Adrenal gland (tissue), 12 donors: ENCODE data around the gene PRKN. TPM values are rescaled to one million over a fixed set of nuclear protein-coding genes. Genes with fewer than 3 reads are reported as not detected.

Experiments used
- DNase-seq, 7 donors: peaks; one replicate each; pipeline ENCODE4 v3.0.0-alpha.2; 2019 to 2020
- H3K27ac ChIP-seq, 5 donors: fragments of 200-600 bp; sonication (generic) in 4 of 5; 1 replicate in 3 of 5; 2 replicates in 2 of 5; pipeline versions ENCODE4 v1.5.1 to v1.8.0; 2016 to 2020; ENCODE audit warnings: mild to moderate bottlenecking in 1 of 5
- H3K27me3 ChIP-seq: fragments of 200-600 bp; 2 replicates; pipeline ENCODE4 v1.8.0; 2021
- H3K36me3 ChIP-seq, 2 donors: fragments of 200-600 bp; replicated peaks in 1 of 2; 1 replicate in 1 of 2; 2 replicates in 1 of 2; pipeline versions ENCODE4 v1.5.1 to v1.8.0; 2018 to 2022
- H3K4me1 ChIP-seq, 2 donors: fragments of 200-600 bp; replicated peaks in 1 of 2; 1 replicate in 1 of 2; 2 replicates in 1 of 2; pipeline versions ENCODE4 v1.5.1 to v1.8.0; 2018 to 2021
- H3K4me3 ChIP-seq, 4 donors: fragments of 200-600 bp; sonication (generic) in 3 of 4; one replicate each; pipeline ENCODE4 v1.5.1; 2016 to 2018
- H3K9me3 ChIP-seq, 3 donors: fragments of 200-600 bp; sonication (generic) in 1 of 3; replicated peaks in 1 of 3; 1 replicate in 2 of 3; 2 replicates in 1 of 3; pipeline versions ENCODE4 v1.5.1 to v1.8.0; 2016 to 2021
- POLR2A ChIP-seq, 2 donors: fragments of 450-650 bp; IDR thresholded peaks; one replicate each; pipeline ENCODE4 v1.6.1; 2017; ENCODE audit warnings: antibody characterized with exemption in 2 of 2, mild to moderate bottlenecking in 2 of 2, moderate library complexity in 1 of 2
- WGBS, 4 donors: extraction: QIAGEN DNeasy Blood & Tissue Kit in 2 of 4; methylation state at CpG; one replicate each; pipeline versions ENCODE4 v1.1.5 to v1.1.7; 2013 to 2017; 5-methylcytosine and 5-hydroxymethylcytosine counted together
- intact Hi-C, 2 donors: fragments of 100-400 bp; cut with DNase I; formaldehyde crosslinking; loops; one replicate each; pipeline versions ENCODE4 v1.14.1 to v1.15.0; 2022 to 2023
- polyA plus RNA-seq, 3 donors: library from polyadenylated mRNA; stranded (reverse); fragments of 200-250 nt in 2 of 3; fragments of 350-450 nt in 1 of 3; fragmentation: Illumina TruSeq in 1 of 3; extraction: RNeasy Lipid Tissue Mini Kit (QIAGEN cat#74804) in 1 of 3; gene quantifications; one replicate each; pipeline ENCODE4 v1.2.3, GENCODE V29; 2013 to 2014
- total RNA-seq, 9 donors: library from RNA; depleted of rRNA in 4 of 9; stranded (reverse); fragments of >200 nt in 4 of 9; fragments of 120-200 nt in 1 of 9; fragmentation: NEBNext Ultra II Directional in 1 of 9; extraction: Animal tissue kit (Norgen Biotek cat#: 25700) in 1 of 9; gene quantifications; one replicate each; pipeline versions ENCODE4 v1.1.0 to v1.2.4, GENCODE V29; 2013 to 2023
- TF ChIP-seq, protein P1 (sequence below), 6 experiments: fragments of 450-650 bp in 4 of 6; fragments of 200-600 bp in 2 of 6; sonication (generic) in 1 of 6; IDR thresholded peaks; 1 replicate in 5 of 6; 2 replicates in 1 of 6; pipeline versions ENCODE4 v1.5.1 to v1.8.0; 2016 to 2021; ENCODE audit warnings: antibody characterized with exemption in 6 of 6, mild to moderate bottlenecking in 2 of 6, moderate library complexity in 1 of 6
- donor health status: healthy with polysubstance abuse.
- donor health status: Bipolar disorder and iron deficiency.
- donor health status: DM: yes; HTN: yes; CAD: no.
- donor health status: DM: no; HTN: no; CAD: no.
- donor health status: DM: no; HTN: no; CAD: no.
- donor health status: DM: yes; HTN: yes; CAD: no.

The PRKN gene
- total and polyA plus RNA-seq, 12 donors = 1.9 to 159 (median 13.3) TPM

DNA sequence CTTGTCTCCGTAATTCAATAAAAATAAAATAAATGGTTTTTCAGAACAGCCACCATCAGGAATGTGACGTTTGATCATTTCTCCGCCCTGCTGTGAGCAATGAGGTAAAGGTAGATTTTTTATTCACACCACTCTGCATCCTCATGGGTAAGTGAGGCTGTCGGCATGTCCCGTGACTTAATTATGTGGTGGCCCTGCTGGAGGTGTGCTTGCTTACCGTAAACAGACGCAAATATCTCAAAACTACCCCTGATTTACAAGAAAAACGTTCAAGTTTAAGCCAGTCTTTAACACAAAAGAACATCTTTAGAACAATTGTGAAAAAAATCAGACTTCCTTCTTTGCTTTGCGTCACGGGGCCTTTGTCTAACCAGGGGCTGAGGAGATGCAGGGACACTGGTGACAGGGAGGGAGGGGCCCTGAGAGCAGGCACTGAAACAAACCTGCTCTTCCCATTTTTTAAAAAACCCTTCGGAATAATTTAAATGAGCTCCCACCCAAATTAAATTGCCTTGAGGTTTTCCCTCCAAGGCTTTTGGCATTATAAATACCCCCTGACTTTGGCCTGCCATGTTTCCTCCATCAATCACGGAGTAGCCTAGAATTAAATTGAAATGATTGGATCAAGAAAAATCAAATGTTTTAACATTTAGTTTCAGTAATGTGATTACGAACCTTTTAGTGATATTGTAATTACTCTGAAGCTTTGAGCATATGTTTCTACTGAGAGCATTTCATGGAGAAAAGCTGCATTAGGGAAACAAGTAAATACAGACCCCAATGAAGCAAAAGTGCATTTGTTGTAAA, 13.4 kb downstream of the PRKN start:
- no peaks in the 10 kb centered on the region for H3K9me3 ChIP-seq
- no peaks in the 10 kb centered on the region for H3K4me1 ChIP-seq
- H3K27ac ChIP-seq = no peak overlapping the region
- intact Hi-C loops = no loop called here
- no peak for TF ChIP-seq POLR2A (IDR thresholded peaks at IDR 0.05)
- TF ChIP-seq, protein P1, sequence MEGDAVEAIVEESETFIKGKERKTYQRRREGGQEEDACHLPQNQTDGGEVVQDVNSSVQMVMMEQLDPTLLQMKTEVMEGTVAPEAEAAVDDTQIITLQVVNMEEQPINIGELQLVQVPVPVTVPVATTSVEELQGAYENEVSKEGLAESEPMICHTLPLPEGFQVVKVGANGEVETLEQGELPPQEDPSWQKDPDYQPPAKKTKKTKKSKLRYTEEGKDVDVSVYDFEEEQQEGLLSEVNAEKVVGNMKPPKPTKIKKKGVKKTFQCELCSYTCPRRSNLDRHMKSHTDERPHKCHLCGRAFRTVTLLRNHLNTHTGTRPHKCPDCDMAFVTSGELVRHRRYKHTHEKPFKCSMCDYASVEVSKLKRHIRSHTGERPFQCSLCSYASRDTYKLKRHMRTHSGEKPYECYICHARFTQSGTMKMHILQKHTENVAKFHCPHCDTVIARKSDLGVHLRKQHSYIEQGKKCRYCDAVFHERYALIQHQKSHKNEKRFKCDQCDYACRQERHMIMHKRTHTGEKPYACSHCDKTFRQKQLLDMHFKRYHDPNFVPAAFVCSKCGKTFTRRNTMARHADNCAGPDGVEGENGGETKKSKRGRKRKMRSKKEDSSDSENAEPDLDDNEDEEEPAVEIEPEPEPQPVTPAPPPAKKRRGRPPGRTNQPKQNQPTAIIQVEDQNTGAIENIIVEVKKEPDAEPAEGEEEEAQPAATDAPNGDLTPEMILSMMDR (IDR thresholded peaks at IDR 0.05) = no peak
- H3K4me3 ChIP-seq = no peak overlapping the region
- peak in 2 of 7 donors; percentile 30 to 72 for DNase-seq
- 79 to 90% (median 83%) methylated on average over 13 of the region's 13 CpGs for WGBS, 4 donors
- no peaks in the 10 kb centered on the region for H3K36me3 ChIP-seq
- no peaks in the 10 kb centered on the region for H3K27me3 ChIP-seq

DNA sequence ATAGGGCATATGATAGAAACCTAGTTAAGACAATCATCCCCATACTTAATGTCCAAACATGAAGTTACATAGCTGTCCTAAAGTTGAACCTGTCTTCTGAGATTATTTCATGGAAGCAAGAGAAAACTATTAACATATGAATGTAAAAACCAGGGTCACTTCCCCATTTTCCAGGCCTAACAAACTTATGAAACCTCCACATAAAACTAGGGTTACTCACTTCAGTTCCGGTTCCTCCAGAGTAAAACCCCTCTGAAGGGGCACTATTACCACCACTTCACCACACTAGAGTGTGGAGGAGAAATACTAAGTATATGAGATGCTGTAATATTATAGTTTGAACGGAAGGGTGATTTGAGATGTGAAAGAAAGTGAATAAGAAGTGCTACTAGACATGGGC, 14.9 kb downstream of the PRKN start:
- no peak for DNase-seq
- Histone ChIP-seq H3K27ac (no peak overlapping the region), H3K4me1 (no peaks in the 10 kb centered on the region), H3K27me3 (no peaks in the 10 kb centered on the region), H3K9me3 (no peaks in the 10 kb centered on the region), H3K36me3 (no peaks in the 10 kb centered on the region), H3K4me3 (no peak overlapping the region)
- 88 to 91% (median 90%) methylated on average over 2 of the region's 2 CpGs for WGBS, 4 donors
- intact Hi-C loops = no loop called here
- TF ChIP-seq, protein P1 (IDR thresholded peaks at IDR 0.05) = no peak
- TF ChIP-seq POLR2A (IDR thresholded peaks at IDR 0.05) = no peak

DNA sequence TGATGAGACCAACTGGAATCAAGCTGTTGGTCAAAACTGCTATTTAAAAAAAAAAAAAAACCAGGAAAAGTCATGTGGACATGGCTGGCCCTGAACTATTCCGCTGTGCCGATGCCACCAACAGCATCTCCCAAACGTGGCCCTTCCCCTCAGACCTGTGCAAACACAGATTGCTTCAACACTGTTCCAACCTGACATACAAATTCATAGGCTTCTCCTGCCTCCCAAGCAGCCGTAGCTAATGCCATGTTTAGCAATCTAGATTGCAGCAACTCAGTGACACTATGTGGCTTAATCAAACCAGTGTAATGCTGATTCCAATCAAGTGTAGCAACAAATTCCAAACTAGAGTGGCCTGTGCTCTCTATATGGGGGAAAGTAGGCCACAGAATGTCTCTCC, 16.2 kb downstream of the PRKN start:
- no peak for TF ChIP-seq POLR2A (IDR thresholded peaks at IDR 0.05)
- TF ChIP-seq, protein P1 (IDR thresholded peaks at IDR 0.05) = no peak
- no peaks in the 10 kb centered on the region for H3K27me3 ChIP-seq
- intact Hi-C loops = no loop called here
- no peaks in the 10 kb centered on the region for H3K9me3 ChIP-seq
- no peak overlapping the region for H3K27ac ChIP-seq
- 81 to 92% (median 90%) methylated on average over 4 of the region's 4 CpGs for WGBS, 4 donors
- H3K36me3 ChIP-seq = no peaks in the 10 kb centered on the region
- DNase-seq = no peak
- peaks cover 0 to 6% of the 10 kb centered on the region in 2 donors for H3K4me1 ChIP-seq
- no peak overlapping the region for H3K4me3 ChIP-seq

DNA sequence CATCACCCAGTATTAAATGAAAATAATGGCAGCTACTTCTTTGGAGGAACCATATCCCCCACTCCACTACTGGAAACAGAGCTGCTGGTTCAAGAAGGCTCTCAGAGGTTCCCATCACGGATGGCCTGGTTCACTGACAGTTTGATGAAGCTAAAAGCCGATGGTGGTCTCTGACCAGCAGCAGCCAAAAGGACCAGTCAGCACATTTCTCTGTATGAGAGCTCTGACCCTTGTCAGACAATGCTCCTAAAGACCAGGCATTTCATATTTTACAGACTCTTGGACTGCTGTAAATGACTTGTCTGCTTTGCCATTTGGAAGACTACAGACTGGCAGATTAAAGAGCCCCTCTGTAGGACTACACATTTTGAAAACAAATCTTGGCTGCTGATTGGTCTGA, 16.6 kb downstream of the PRKN start:
- DNase-seq = no peak
- no peaks in the 10 kb centered on the region for H3K27me3 ChIP-seq
- intact Hi-C loops = no loop called here

More for the DNA sequence above, 16.6 kb downstream of the PRKN start:
- no peak overlapping the region for H3K27ac ChIP-seq
- 83 to 100% (median 97%) methylated on average over 2 of the region's 2 CpGs for WGBS, 4 donors
- no peaks in the 10 kb centered on the region for H3K36me3 ChIP-seq
- no peak overlapping the region for H3K4me3 ChIP-seq
- H3K9me3 ChIP-seq = no peaks in the 10 kb centered on the region
- TF ChIP-seq, protein P1 (IDR thresholded peaks at IDR 0.05) = no peak
- no peak for TF ChIP-seq POLR2A (IDR thresholded peaks at IDR 0.05)
- H3K4me1 ChIP-seq = peaks cover 0 to 9% of the 10 kb centered on the region in 2 donors
